T-cell (primary cell): ENCODE measurements around the gene NPAT. TPM values are rescaled to one million over a fixed set of nuclear protein-coding genes. Genes with fewer than 3 reads are reported as not detected.

ENCODE experiments used
- ATAC-seq, 4 experiments: fragments of 200-7000 bp in 3 of 4; fragments of 150-1000 bp in 1 of 4; cut with Tn5 transposase; replicated peaks in 1 of 4; 1 replicate in 3 of 4; 2 replicates in 1 of 4; pipeline ENCODE4 v1.10.0; 2021; ENCODE audit warnings: moderate library complexity in 3 of 4, mild to moderate bottlenecking in 2 of 4, moderate number of reproducible peaks in 1 of 4
- CTCF ChIA-PET, 2 donors: fragments of 300-600 bp; sonication (Branson Sonifier 250); formaldehyde crosslinking; loops; one replicate each; lab custom pipeline; 2022; ENCODE audit warnings: antibody characterized with exemption in 2 of 2; lab: Charles Lee
- POLR2A ChIA-PET, 2 donors: fragments of 300-600 bp; sonication (Branson Sonifier 250); formaldehyde crosslinking; loops; one replicate each; lab custom pipeline; 2022; ENCODE audit warnings: antibody characterized with exemption in 2 of 2; lab: Charles Lee
- DNase-seq, 35 experiments: peaks; one replicate each; pipeline versions ENCODE4 v3.0.0 to v3.0.0-alpha.2; 2013 to 2023
- H3K27ac ChIP-seq: one replicate; pipeline ENCODE4 v1.5.1; 2013; ENCODE audit warnings: low read length
- H3K27me3 ChIP-seq, 2 experiments: replicated peaks in 1 of 2; 1 replicate in 1 of 2; 2 replicates in 1 of 2; pipeline versions ENCODE4 v1.6.1 to v1.7.0; 2013; ENCODE audit warnings: low read length in 1 of 2, mixed read lengths in 1 of 2; ENCODE audit not compliant: control insufficient read depth in 2 of 2, insufficient read depth in 2 of 2; ENCODE audit errors: extremely low read depth in 1 of 2
- H3K36me3 ChIP-seq, 2 donors: 1 replicate in 1 of 2; 2 replicates in 1 of 2; pipeline versions ENCODE4 v1.6.1 to v1.7.0; 2013; ENCODE audit warnings: low read length in 1 of 2; ENCODE audit not compliant: control insufficient read depth in 2 of 2, insufficient read depth in 1 of 2; ENCODE audit errors: extremely low read depth in 1 of 2
- H3K4me1 ChIP-seq, 2 experiments: 1 replicate in 1 of 2; 2 replicates in 1 of 2; pipeline versions ENCODE4 v1.6.1 to v1.7.0; 2013; ENCODE audit warnings: low read length in 2 of 2, mixed read lengths in 1 of 2; ENCODE audit not compliant: insufficient read depth in 2 of 2, control insufficient read depth in 1 of 2; ENCODE audit errors: extremely low read depth in 1 of 2
- H3K4me3 ChIP-seq, 2 donors: 1 replicate in 1 of 2; 2 replicates in 1 of 2; pipeline versions ENCODE4 v1.5.1 to v1.7.0; 2013; ENCODE audit warnings: mild to moderate bottlenecking in 2 of 2, low read length in 1 of 2, moderate library complexity in 1 of 2; ENCODE audit not compliant: control insufficient read depth in 1 of 2; ENCODE audit errors: extremely low read depth in 1 of 2
- H3K9me3 ChIP-seq: 2 replicates; pipeline ENCODE4 v1.7.0; 2013
- H3K27ac Mint-ChIP-seq, 2 donors: one replicate each; pipeline ENCODE4 v1.8.0; 2020 to 2021; ENCODE audit warnings: mild to moderate bottlenecking in 2 of 2, mixed read lengths in 2 of 2
- H3K27me3 Mint-ChIP-seq, 2 donors: one replicate each; pipeline ENCODE4 v1.8.0; 2021 to 2022; ENCODE audit warnings: mixed read lengths in 2 of 2
- H3K36me3 Mint-ChIP-seq: one replicate; pipeline ENCODE4 v1.8.0; 2021; ENCODE audit warnings: mixed read lengths
- H3K4me1 Mint-ChIP-seq, 3 donors: one replicate each; pipeline ENCODE4 v1.8.0; 2020 to 2022; ENCODE audit warnings: mixed read lengths in 3 of 3, mild to moderate bottlenecking in 1 of 3
- H3K4me3 Mint-ChIP-seq, 3 donors: one replicate each; pipeline ENCODE4 v1.8.0; 2020 to 2022; ENCODE audit warnings: mild to moderate bottlenecking in 3 of 3, mixed read lengths in 3 of 3, moderate library complexity in 3 of 3
- H3K9me3 Mint-ChIP-seq, 3 donors: one replicate each; pipeline ENCODE4 v1.8.0; 2020 to 2022; ENCODE audit warnings: mixed read lengths in 3 of 3
- WGBS: methylation state at CpG from one replicate; pipeline ENCODE4 v1.1.5; 2013; ENCODE audit warnings: missing lambda C conversion rate; ENCODE audit not compliant: insufficient coverage; 5-methylcytosine and 5-hydroxymethylcytosine counted together
- total RNA-seq, 35 experiments: library from RNA in 6 of 35; stranded (reverse) in 6 of 35; fragments of 120-200 nt in 1 of 35; gene quantifications; one replicate each; pipeline versions ENCODE4 v1.2.1 to v1.2.4 and lab custom pipeline; 2013 to 2026

NPAT gene
- total RNA-seq, 5 donors from 2014 or later (not counting 1 experiment from before 2014, with no cell fraction given), result 46.9 to 54.1 (median 49.1) TPM

DNA sequence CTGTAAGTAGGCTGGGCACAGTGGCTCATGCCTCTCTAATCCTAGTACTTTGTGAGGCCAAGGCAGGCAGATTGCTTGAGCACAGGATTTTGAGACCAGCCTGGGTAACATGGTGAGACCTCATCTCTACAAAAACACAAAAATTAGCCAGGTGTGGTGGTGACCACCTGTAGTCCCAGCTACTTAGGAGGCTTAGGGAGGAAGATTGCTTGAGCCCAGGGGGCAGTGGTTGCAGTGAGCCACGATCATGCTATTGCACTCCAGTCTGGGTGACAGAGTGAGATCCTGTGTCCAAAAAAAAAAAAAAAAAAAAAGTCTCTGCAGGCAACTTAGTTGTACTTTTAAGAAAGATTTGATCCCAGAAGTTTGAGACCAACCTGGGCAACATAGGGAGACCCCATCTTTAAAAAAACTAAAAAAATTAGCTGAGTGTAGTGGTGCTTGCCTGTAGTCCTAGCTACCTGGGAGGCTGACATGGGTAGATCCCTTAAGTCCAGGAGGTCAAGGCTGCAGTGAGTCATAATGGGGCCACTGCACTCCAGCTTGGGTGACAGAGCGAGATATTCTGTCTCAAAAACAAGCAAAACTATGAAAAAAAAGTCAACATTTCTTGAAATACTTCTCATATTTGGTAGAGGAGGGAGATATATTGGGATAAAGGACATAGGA, 11.0 kb upstream of the NPAT start:
- Mint-ChIP-seq H3K9me3 (no peaks in the 10 kb centered on the region), H3K27ac (peak overlapping the region; percentile 92 to 95), H3K4me3 (peak overlapping the region in 2 of 3 donors; percentile 28 to 43), H3K4me1 (peaks cover 80 to 92% (median 86%) of the 10 kb centered on the region in 3 donors), H3K36me3 (peaks cover 63% of the 10 kb centered on the region), H3K27me3 (no peaks in the 10 kb centered on the region)
- POLR2A ChIA-PET, result no interaction called here
- no peak for ATAC-seq
- Histone ChIP-seq H3K9me3 (no peaks in the 10 kb centered on the region), H3K4me3 (no peak overlapping the region), H3K27ac (peak overlapping the region; percentile 86), H3K27me3 (no peaks in the 10 kb centered on the region), H3K36me3 (peaks cover 0 to 61% of the 10 kb centered on the region in 2 donors), H3K4me1 (peaks cover 68 to 82% of the 10 kb centered on the region in 2 experiments)
- no CpG with 5 or more reads among the region's 2 CpGs for WGBS
- CTCF ChIA-PET, result interaction anchor here (0.5 to 1.0 kb wide), 2 partner anchors 9 to 52 kb away, joined by 3 to 5 read pairs; no protein-coding TSS in a partner anchor
- no peak for DNase-seq

DNA sequence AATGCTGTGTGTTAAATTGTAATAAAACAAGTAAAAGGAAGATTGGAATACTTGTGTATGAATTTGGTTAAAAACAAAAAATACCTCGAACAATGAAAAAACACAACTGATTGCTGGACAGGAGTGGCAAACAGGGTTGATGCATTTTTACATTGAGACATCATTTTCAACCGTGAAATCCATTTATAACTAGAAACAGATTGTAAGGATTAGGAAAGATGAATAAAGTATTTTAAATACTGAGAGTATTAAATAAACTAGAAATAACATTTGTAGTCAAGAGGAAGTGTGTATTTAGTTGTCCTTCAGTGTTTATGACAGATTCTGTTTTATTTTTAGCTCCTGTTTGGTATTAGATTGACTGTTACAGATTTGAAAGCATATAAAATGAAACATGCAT, 5.8 kb upstream of the NPAT start:
- ATAC-seq (no peak), DNase-seq (no peak)
- POLR2A ChIA-PET, result interaction anchor here in 1 of 2 donors (1.3 kb wide), 1 partner anchor 9 kb away, joined by 3 read pairs; no protein-coding TSS in a partner anchor
- Histone ChIP-seq H3K9me3 (no peaks in the 10 kb centered on the region), H3K27ac (peak overlapping the region; percentile 98), H3K36me3 (peaks cover 0 to 45% of the 10 kb centered on the region in 2 donors), H3K27me3 (no peaks in the 10 kb centered on the region), H3K4me1 (peaks cover 45 to 54% of the 10 kb centered on the region in 2 experiments), H3K4me3 (peak overlapping the region in 1 of 2 donors; percentile 2)
- Mint-ChIP-seq H3K27ac (peak overlapping the region; percentile 91 to 92), H3K4me3 (peak overlapping the region in 2 of 3 donors; percentile 69 to 73), H3K36me3 (peaks cover 65% of the 10 kb centered on the region), H3K4me1 (peaks cover 57 to 78% (median 66%) of the 10 kb centered on the region in 3 donors), H3K9me3 (no peaks in the 10 kb centered on the region), H3K27me3 (no peaks in the 10 kb centered on the region)
- WGBS, result no CpG with 5 or more reads among the region's 2 CpGs
- CTCF ChIA-PET, result interaction anchor here in 1 of 2 donors (0.6 to 1.2 kb wide), 4 partner anchors 9 to 17 kb away, joined by 3 to 4 read pairs (median 4); no protein-coding TSS in a partner anchor

DNA sequence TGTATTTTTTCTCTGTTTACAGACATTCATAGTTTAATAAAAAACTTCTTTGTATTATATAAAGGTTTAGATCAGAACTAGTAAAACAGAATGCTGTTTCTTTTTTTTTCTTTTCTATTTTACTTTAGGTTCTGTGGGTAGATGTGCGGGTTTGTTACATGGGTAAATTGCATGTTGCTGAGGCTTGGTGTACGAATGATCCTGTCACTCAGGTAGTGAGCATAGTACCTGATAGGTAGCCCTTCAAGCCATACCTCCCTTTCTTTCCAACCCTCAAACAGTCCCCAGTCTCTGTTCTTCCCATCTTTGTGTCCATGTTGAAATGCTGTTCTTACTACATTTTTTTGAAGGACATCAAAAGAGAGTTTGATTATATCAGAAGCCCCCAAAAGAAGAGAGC, 3.6 kb upstream of the NPAT start:
- CTCF ChIA-PET, result interaction anchor here in 1 of 2 donors (0.8 to 2.9 kb wide), 2 partner anchors 11 to 13 kb away, joined by 3 to 17 read pairs; no protein-coding TSS in a partner anchor
- H3K36me3 ChIP-seq, result peaks cover 0 to 24% of the 10 kb centered on the region in 2 donors
- POLR2A ChIA-PET, result interaction anchor here (0.5 to 6.1 kb wide), 9 partner anchors 10 to 55 kb away, joined by 3 to 107 read pairs (median 4); no protein-coding TSS in a partner anchor
- H3K4me1 ChIP-seq, result peaks cover 27 to 45% of the 10 kb centered on the region in 2 experiments
- no peaks in the 10 kb centered on the region for H3K27me3 Mint-ChIP-seq
- WGBS, result no CpG with 5 or more reads among the region's 2 CpGs
- no peaks in the 10 kb centered on the region for H3K9me3 ChIP-seq
- no peak overlapping the region for H3K4me3 Mint-ChIP-seq
- no peaks in the 10 kb centered on the region for H3K27me3 ChIP-seq
- no peak overlapping the region for H3K27ac Mint-ChIP-seq
- no peaks in the 10 kb centered on the region for H3K9me3 Mint-ChIP-seq
- H3K4me3 ChIP-seq, result peak overlapping the region; percentile 95 to 96
- ATAC-seq, result no peak
- H3K36me3 Mint-ChIP-seq, result peaks cover 50% of the 10 kb centered on the region
- DNase-seq, result peak in 1 of 35 experiments; percentile 46
- peak overlapping the region; percentile 98 for H3K27ac ChIP-seq
- H3K4me1 Mint-ChIP-seq, result peaks cover 42 to 61% (median 50%) of the 10 kb centered on the region in 3 donors

DNA sequence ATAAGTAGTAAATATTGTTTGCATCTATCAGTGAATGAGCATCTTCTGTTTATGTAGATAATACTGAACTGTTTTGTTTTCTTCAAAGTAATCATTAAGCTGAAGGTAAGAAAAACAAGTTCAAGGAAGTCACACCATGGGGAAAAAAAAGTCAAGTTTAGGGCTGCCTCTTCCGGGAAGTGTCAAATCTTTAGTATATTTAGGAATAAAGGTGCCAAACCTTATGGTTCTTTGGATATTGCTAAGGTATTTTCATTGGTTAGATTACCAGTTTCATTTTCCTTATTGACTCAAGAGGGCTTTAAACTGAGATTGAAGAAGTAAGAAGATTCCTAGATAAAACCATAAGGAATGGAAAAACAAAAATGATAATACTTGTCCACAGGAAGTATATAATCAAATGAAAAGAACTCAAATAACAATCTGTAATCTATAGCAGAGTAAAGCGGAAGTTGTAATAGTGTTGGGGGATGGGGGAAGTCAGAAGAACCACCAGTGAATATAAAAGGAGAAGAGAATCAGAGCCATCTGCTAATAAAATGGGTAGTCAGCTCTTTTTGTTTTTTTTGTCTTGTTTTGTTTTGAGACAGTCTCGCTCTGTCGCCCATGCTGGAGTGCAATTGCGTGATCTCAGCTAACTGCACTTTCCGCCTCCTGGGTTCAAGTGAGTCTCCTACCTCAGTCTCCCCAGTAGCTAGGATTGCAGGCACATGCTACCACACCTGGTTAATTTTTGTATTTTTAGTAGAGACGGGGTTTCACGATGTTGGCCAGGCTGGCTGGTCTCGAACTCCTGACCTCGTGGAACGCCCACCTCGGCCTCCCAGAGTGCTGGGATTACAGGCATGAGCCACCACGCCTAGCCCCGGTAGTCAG, 2.7 kb upstream of the NPAT start:
- H3K9me3 Mint-ChIP-seq, result no peaks in the 10 kb centered on the region
- POLR2A ChIA-PET, result interaction anchor here (0.6 to 6.1 kb wide), 7 partner anchors 11 to 28 kb away, joined by 3 to 107 read pairs (median 5); no protein-coding TSS in a partner anchor
- peaks cover 0 to 16% of the 10 kb centered on the region in 2 donors for H3K36me3 ChIP-seq

DNA sequence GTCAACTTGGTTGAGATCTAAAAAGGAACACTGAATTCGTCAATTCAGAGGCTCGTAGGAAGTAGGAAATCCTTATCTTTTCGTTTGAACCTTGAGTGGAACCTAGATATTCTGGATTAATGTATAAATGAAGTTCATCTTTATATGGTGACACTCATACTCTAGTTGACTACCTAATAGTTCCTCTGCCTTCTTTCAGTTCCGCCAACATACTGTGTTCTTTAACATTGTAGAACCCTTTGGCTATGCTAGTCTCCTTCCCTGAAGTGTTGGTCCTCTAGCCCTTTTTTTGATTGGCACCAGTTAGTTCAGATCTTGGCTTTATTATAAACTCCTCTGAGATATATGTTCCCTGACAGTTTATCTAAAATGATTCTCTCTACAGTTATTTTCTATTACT, 1.9 kb upstream of the NPAT start:
- H3K36me3 ChIP-seq, result peaks cover 0 to 12% of the 10 kb centered on the region in 2 donors
- DNase-seq, result peak in 1 of 35 experiments; percentile 24
- H3K4me3 ChIP-seq, result peak overlapping the region; percentile 95 to 96
- H3K27me3 ChIP-seq, result no peaks in the 10 kb centered on the region
- Mint-ChIP-seq H3K4me1 (peaks cover 42 to 61% (median 50%) of the 10 kb centered on the region in 3 donors), H3K36me3 (peaks cover 46% of the 10 kb centered on the region), H3K27ac (no peak overlapping the region), H3K27me3 (no peaks in the 10 kb centered on the region), H3K9me3 (no peaks in the 10 kb centered on the region), H3K4me3 (no peak overlapping the region)
- CTCF ChIA-PET, result interaction anchor here in 1 of 2 donors (1.0 to 2.8 kb wide), 4 partner anchors 9 to 29 kb away, joined by 5 to 41 read pairs (median 21); no protein-coding TSS in a partner anchor
- peaks cover 14 to 47% of the 10 kb centered on the region in 2 experiments for H3K4me1 ChIP-seq
- WGBS, result no CpG with 5 or more reads among the region's 4 CpGs
- H3K9me3 ChIP-seq, result no peaks in the 10 kb centered on the region
- ATAC-seq, result no peak
- POLR2A ChIA-PET, result interaction anchor here (0.6 to 6.1 kb wide), 10 partner anchors 12 to 442 kb away, joined by 3 to 107 read pairs (median 4); partner anchors contain the start of gene DDX10 (in 1 of the 2)
- peak overlapping the region; percentile 98 for H3K27ac ChIP-seq

More for the DNA sequence above, 2.7 kb upstream of the NPAT start:
- H3K36me3 Mint-ChIP-seq, result peaks cover 49% of the 10 kb centered on the region
- Histone ChIP-seq H3K9me3 (no peaks in the 10 kb centered on the region), H3K4me3 (peak overlapping the region; percentile 95 to 96), H3K27me3 (no peaks in the 10 kb centered on the region), H3K4me1 (peaks cover 22 to 47% of the 10 kb centered on the region in 2 experiments), H3K27ac (peak overlapping the region; percentile 98)
- H3K4me3 Mint-ChIP-seq, result no peak overlapping the region
- WGBS, result 0% methylated on average over 1 of the region's 14 CpGs
- no peak overlapping the region for H3K27ac Mint-ChIP-seq
- no peaks in the 10 kb centered on the region for H3K27me3 Mint-ChIP-seq
- CTCF ChIA-PET, result interaction anchor here (0.5 to 2.9 kb wide), 7 partner anchors 8 to 28 kb away, joined by 3 to 17 read pairs (median 5); no protein-coding TSS in a partner anchor
- ATAC-seq, result no peak
- H3K4me1 Mint-ChIP-seq, result peaks cover 42 to 61% (median 50%) of the 10 kb centered on the region in 3 donors
- peak in 25 of 35 experiments; percentile 11 to 81 (median 33) for DNase-seq
